ENCODE results near the gene B3GALT6. TPM values are rescaled to one million over a fixed set of nuclear protein-coding genes. Genes with fewer than 3 reads are reported as not detected.

The B3GALT6 gene
- total RNA-seq, 1 experiment from 2014 or later, result 20.0 TPM

DNA sequence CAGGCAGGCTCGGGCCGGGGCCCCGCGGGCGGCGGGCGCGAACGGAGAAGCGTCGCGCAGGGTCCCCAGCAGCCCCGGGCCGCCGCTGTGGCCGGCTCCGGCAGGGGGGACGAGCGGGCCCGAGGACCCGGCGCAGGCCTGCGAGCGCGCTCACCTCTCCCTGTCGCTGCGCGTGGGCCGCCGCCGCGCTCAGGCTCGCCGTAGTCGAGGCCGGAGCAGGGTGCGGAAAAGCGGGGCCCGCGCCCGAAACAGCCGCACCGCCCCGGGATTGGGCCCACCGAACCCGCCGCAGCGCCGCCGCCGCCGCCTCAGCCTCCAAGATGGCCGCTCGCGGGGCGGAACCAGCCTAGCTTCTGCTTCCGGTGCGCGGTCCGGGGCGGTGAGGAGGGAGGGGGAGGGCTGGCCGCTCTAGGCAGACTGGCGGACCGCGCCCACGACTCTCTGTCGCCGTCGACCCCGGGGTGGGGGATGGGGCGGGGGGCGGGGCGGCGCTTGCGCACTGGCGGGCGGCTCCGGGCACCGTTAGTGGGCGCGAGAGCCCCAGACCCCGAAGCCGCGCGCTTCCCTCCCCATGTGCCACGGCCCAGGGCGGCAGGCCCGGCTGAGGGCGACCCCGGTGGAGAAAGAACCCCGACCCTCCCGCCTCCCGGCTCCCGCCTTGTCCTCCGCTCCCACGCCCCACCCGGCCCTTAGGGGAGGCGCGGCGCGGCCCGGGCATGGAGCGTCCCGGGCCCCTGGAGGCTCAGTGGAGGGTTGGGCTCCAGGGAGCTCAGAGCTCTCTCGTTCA is 41.7 kb downstream of the B3GALT6 start, which contains the start of gene UBE2J2 (continued):
- no peak for TF ChIP-seq ATF1 (CRISPR knock-in tag; IDR thresholded peaks at IDR 0.05)
- TF ChIP-seq, protein P1, sequence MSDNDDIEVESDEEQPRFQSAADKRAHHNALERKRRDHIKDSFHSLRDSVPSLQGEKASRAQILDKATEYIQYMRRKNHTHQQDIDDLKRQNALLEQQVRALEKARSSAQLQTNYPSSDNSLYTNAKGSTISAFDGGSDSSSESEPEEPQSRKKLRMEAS (CRISPR knock-in tag; IDR thresholded peaks at IDR 0.05), result 0 out of 2 replicates have a peak, but pooled peaks have one; percentile 19
- peak; percentile 83; the same call in 1 of the 2 replicates for TF ChIP-seq STAT6 (CRISPR knock-in tag; conservative IDR thresholded peaks at IDR 0.05; ENCODE audit: low read depth)

DNA sequence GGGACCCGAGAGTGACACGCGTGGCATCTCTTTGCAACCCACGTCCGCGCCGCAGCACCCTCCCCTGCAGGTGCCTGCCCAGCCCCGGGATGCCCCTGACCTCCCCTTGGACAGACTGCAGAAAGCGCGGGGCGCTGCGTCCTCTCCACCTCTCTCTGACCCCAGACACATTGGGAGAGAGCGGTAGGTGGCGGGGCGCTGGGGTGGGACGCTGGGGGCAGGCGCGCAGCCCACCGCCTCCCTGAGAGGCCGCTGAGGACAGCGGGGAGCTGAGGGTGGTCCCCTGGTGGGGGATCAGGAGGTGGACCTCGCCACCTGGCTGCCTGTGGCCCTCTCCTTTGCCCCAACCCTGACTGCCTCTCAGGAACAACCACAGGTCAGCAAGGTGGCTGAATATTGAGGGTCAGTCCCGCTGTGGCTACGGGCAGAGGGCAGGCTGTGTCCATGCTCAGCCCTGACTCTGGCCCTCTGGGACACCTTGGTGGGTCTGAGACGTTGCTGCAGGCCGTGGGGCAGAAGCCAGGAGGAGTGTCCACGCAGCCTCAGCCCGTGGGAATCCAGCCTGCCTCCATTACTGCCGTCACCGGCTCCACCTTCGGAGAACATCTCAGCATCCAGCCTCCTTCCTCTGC is 42.4 kb downstream of the B3GALT6 start:
- CTCF ChIA-PET, result interaction anchor here (1.0 to 2.2 kb wide), 10 partner anchors 10 to 290 kb away, joined by 3 to 25 read pairs (median 4); no protein-coding TSS in a partner anchor
- Mint-ChIP-seq H3K4me1 (peaks cover 23% of the 10 kb centered on the region), H3K9me3 (peaks cover 5% of the 10 kb centered on the region), H3K27me3 (ENCODE audit: low read depth) (no peaks in the 10 kb centered on the region), H3K36me3 (peaks cover 5% of the 10 kb centered on the region), H3K27ac (no peak overlapping the region), H3K4me3 (peak overlapping the region; percentile 67)
- POLR2A ChIA-PET, result interaction anchor here (1.4 kb wide), 1 partner anchor 17 kb away, joined by 5 read pairs; no protein-coding TSS in a partner anchor
- ATAC-seq (peak; percentile 43), DNase-seq (ENCODE audit: low spot score) (peak; percentile 35)
- TF ChIP-seq E2F1 (CRISPR knock-in tag; IDR thresholded peaks at IDR 0.05), result no peak
- TF ChIP-seq ATF6 (CRISPR knock-in tag; IDR thresholded peaks at IDR 0.05), result no peak
- no peak for TF ChIP-seq JAZF1 (CRISPR knock-in tag; IDR thresholded peaks at IDR 0.05)

DNA sequence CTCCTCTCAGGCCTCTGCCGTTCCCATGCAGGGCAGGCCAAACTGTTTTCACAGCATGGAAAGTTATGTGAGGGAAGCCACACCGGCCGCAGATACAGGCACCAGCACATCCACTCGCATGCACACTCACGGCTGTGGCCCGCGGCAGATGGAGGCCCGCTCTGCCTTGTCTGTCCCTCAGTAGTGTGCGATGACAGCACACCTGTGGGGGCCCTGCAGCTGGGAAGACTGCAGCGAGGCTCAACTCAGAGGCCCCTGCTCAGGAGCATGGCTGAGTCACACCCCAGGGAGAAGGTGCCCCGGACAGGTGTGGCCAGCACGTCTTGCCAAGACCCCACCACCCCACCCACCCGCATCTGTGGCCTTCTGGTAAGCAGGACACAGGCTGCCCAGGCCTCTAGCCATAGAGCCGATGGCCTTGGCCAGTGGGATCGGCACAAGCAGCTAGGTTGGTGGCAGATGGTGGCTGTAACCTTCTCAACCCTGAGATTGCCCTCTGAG is 42.9 kb downstream of the B3GALT6 start:
- no peaks in the 10 kb centered on the region for H3K27me3 Mint-ChIP-seq (ENCODE audit: low read depth)
- peaks cover 23% of the 10 kb centered on the region for H3K4me1 Mint-ChIP-seq
- ChIA-PET POLR2A (no interaction called here), CTCF (interaction anchor here (0.8 to 2.2 kb wide), 4 partner anchors 9 to 17 kb away, joined by 3 to 25 read pairs (median 6); no protein-coding TSS in a partner anchor)
- DNase-seq (ENCODE audit: low spot score), result no peak
- TF ChIP-seq EMX1 (CRISPR knock-in tag; IDR thresholded peaks at IDR 0.05), result no peak
- peaks cover 5% of the 10 kb centered on the region for H3K9me3 Mint-ChIP-seq
- no peak overlapping the region for H3K27ac Mint-ChIP-seq
- H3K36me3 Mint-ChIP-seq, result peaks cover 2% of the 10 kb centered on the region
- H3K4me3 Mint-ChIP-seq, result peak overlapping the region; percentile 67
- no peak for ATAC-seq

- ChIA-PET CTCF (interaction anchor here (0.8 to 2.3 kb wide), 2 partner anchors 16 kb away, joined by 3 to 6 read pairs; no protein-coding TSS in a partner anchor), POLR2A (no interaction called here)
- Mint-ChIP-seq H3K4me1 (peaks cover 20% of the 10 kb centered on the region), H3K9me3 (peaks cover 5% of the 10 kb centered on the region), H3K36me3 (peaks cover 2% of the 10 kb centered on the region; the same call in 1 of the 2 replicates), H3K27ac (no peak overlapping the region), H3K4me3 (no peak overlapping the region; the same call in 1 of the 2 replicates), H3K27me3 (ENCODE audit: low read depth) (no peaks in the 10 kb centered on the region)
- no peak for ATAC-seq
- no peak for DNase-seq (ENCODE audit: low spot score)
- TF ChIP-seq, protein P2, sequence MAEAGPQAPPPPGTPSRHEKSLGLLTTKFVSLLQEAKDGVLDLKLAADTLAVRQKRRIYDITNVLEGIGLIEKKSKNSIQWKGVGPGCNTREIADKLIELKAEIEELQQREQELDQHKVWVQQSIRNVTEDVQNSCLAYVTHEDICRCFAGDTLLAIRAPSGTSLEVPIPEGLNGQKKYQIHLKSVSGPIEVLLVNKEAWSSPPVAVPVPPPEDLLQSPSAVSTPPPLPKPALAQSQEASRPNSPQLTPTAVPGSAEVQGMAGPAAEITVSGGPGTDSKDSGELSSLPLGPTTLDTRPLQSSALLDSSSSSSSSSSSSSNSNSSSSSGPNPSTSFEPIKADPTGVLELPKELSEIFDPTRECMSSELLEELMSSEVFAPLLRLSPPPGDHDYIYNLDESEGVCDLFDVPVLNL (CRISPR knock-in tag; IDR thresholded peaks at IDR 0.05; ENCODE audit: borderline replicate concordance, low read depth), result no peak
- TF ChIP-seq, protein P3, sequence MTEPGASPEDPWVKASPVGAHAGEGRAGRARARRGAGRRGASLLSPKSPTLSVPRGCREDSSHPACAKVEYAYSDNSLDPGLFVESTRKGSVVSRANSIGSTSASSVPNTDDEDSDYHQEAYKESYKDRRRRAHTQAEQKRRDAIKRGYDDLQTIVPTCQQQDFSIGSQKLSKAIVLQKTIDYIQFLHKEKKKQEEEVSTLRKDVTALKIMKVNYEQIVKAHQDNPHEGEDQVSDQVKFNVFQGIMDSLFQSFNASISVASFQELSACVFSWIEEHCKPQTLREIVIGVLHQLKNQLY (CRISPR knock-in tag; IDR thresholded peaks at IDR 0.05), result no peak
- TF ChIP-seq, protein P4, sequence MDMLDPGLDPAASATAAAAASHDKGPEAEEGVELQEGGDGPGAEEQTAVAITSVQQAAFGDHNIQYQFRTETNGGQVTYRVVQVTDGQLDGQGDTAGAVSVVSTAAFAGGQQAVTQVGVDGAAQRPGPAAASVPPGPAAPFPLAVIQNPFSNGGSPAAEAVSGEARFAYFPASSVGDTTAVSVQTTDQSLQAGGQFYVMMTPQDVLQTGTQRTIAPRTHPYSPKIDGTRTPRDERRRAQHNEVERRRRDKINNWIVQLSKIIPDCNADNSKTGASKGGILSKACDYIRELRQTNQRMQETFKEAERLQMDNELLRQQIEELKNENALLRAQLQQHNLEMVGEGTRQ (CRISPR knock-in tag; IDR thresholded peaks at IDR 0.05), result no peak
- TF ChIP-seq, protein P5, sequence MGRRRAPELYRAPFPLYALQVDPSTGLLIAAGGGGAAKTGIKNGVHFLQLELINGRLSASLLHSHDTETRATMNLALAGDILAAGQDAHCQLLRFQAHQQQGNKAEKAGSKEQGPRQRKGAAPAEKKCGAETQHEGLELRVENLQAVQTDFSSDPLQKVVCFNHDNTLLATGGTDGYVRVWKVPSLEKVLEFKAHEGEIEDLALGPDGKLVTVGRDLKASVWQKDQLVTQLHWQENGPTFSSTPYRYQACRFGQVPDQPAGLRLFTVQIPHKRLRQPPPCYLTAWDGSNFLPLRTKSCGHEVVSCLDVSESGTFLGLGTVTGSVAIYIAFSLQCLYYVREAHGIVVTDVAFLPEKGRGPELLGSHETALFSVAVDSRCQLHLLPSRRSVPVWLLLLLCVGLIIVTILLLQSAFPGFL (CRISPR knock-in tag; IDR thresholded peaks at IDR 0.05; ENCODE audit: borderline replicate concordance), result no peak
- TF ChIP-seq SMAD4 (CRISPR knock-in tag; IDR thresholded peaks at IDR 0.05), result no peak
- no peak for TF ChIP-seq GRHL2 (CRISPR knock-in tag; IDR thresholded peaks at IDR 0.05; ENCODE audit: insufficient replicate concordance, severe bottlenecking)
- no peak for TF ChIP-seq ZNF396 (CRISPR knock-in tag; IDR thresholded peaks at IDR 0.05; ENCODE audit: borderline replicate concordance)
- TF ChIP-seq, protein P6, sequence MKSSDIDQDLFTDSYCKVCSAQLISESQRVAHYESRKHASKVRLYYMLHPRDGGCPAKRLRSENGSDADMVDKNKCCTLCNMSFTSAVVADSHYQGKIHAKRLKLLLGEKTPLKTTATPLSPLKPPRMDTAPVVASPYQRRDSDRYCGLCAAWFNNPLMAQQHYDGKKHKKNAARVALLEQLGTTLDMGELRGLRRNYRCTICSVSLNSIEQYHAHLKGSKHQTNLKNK (CRISPR knock-in tag; IDR thresholded peaks at IDR 0.05), result no peak
Observed at GRCh38 chr1:1275836-1276235, 43.8 kb downstream of the B3GALT6 start.

Data from WTC11 (cell line).